ENCODE results near the gene PA2G4. TPM values are rescaled to one million over a fixed set of nuclear protein-coding genes. Genes with fewer than 3 reads are reported as not detected.
"Not testable (repeated sequence)": the region's sequence is repeated elsewhere in the genome, so short reads cannot be mapped to it uniquely, and the experiment has no call there.

Gene PA2G4
- total RNA-seq = 100 to 1,000 TPM in 3 of 5 donors, 10 to 100 TPM in 2; 67.5 to 113 (median 104) TPM
- total RNA-seq (2013) = 116 TPM
- total RNA-seq = 41.7 to 369 (median 76.0) reads per million in 29 experiments

- DNase-seq (peak; percentile 85 to 96 (median 91)), ATAC-seq (replicated peaks in 1 of 4) (peak; percentile 87 to 93 (median 90))
- Histone ChIP-seq H3K4me3 (ENCODE audit: control insufficient read depth in 1 of 2, extremely low read depth in 1 of 2, low read length in 1 of 2) (peak within 1 kb of the TSS; percentile 73 to 92), H3K27me3 (replicated peaks in 1 of 2; ENCODE audit: control insufficient read depth in 2 of 2, extremely low read depth in 1 of 2, insufficient read depth in 2 of 2, low read length in 1 of 2) (no peaks in the 10 kb centered on the region), H3K36me3 (ENCODE audit: control insufficient read depth in 2 of 2, extremely low read depth in 1 of 2, insufficient read depth in 1 of 2, low read length in 1 of 2) (peaks cover 7 to 26% of the 10 kb centered on the region in 2 donors), H3K27ac (ENCODE audit: low read length) (peak within 1 kb of the TSS; percentile 72), H3K4me1 (ENCODE audit: control insufficient read depth in 1 of 2, extremely low read depth in 1 of 2, insufficient read depth in 2 of 2, low read length in 2 of 2) (peaks cover 35 to 49% of the 10 kb centered on the region in 2 experiments), H3K9me3 (no peaks in the 10 kb centered on the region)
- ChIA-PET CTCF (interaction anchor here (0.8 to 2.0 kb wide), 16 partner anchors 13 to 286 kb away, joined by 3 to 11 read pairs (median 4); partner anchors contain the start of genes CNPY2 (in 1 of the 2), COQ10A (in 1 of the 2), ESYT1 (in 1 of the 2) and ORMDL2 (in 1 of the 2)), POLR2A (interaction anchor here (0.6 to 2.1 kb wide), 8 partner anchors 12 to 334 kb away, joined by 3 to 7 read pairs (median 4); partner anchors contain the start of genes RAB5B (in 1 of the 2), RNF41 (in 1 of the 2) and RPL41 (in 1 of the 2))
- H3K27me3 Mint-ChIP-seq = no peaks in the 10 kb centered on the region
- under 1% methylated on average over 50 of the region's 60 CpGs for WGBS (ENCODE audit: insufficient coverage)
- peaks cover 25% of the 10 kb centered on the region for H3K36me3 Mint-ChIP-seq
- peaks cover 55 to 66% (median 63%) of the 10 kb centered on the region in 3 donors for H3K4me1 Mint-ChIP-seq
- H3K27ac Mint-ChIP-seq = peak within 1 kb of the TSS; percentile 99 to 100
- peak within 1 kb of the TSS; percentile 94 to 98 (median 96) for H3K4me3 Mint-ChIP-seq
- no peaks in the 10 kb centered on the region for H3K9me3 Mint-ChIP-seq
Measured at GRCh38 chr12:56104109-56104814, at the start of gene PA2G4. Gene PA2G4 (plus strand): TSS chr12:56104559. CDS start chr12:56104738, 179 bp downstream.

DNA sequence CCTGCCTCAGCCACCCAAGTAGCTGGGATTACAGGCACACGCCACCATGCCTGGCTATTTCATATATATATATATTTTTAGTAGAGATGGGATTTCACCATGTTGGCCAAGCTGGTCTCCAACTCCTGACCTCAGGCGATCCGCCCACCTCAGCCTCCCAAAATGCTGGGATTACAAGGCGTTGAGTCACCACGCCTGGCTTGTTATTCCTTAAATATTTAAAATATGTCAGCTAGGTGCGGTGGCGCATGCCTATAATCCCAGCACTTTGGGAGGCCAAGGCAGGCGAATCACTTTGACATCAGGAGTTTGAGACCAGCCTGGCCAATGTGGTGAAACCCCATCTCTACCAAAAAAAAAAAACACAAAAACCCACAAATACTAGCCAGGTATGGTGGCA is 44.4 kb upstream of the PA2G4 start:
- H3K4me3 Mint-ChIP-seq; H3K27me3 Mint-ChIP-seq; DNase-seq; CTCF ChIA-PET; H3K36me3 ChIP-seq (ENCODE audit: control insufficient read depth in 2 of 2, extremely low read depth in 1 of 2, insufficient read depth in 1 of 2, low read length in 1 of 2); H3K9me3 ChIP-seq; H3K9me3 Mint-ChIP-seq; H3K27me3 ChIP-seq (replicated peaks in 1 of 2; ENCODE audit: control insufficient read depth in 2 of 2, extremely low read depth in 1 of 2, insufficient read depth in 2 of 2, low read length in 1 of 2); H3K27ac ChIP-seq (ENCODE audit: low read length); H3K27ac Mint-ChIP-seq; H3K4me1 Mint-ChIP-seq; H3K4me3 ChIP-seq (ENCODE audit: control insufficient read depth in 1 of 2, extremely low read depth in 1 of 2, low read length in 1 of 2); H3K4me1 ChIP-seq (ENCODE audit: control insufficient read depth in 1 of 2, extremely low read depth in 1 of 2, insufficient read depth in 2 of 2, low read length in 2 of 2); ATAC-seq (replicated peaks in 1 of 4); H3K36me3 Mint-ChIP-seq: not testable (repeated sequence)
- 100% methylated on average over 5 of the region's 8 CpGs for whole genome bisulfite sequencing (ENCODE audit: insufficient coverage)
- POLR2A ChIA-PET = interaction anchor here in 1 of 2 donors (0.6 kb wide), 1 partner anchor 216 kb away, joined by 3 read pairs; no protein-coding TSS in a partner anchor

GRCh38 chr12:56061982-56062381 is 42.4 kb upstream of the PA2G4 start:
- Mint-ChIP-seq H3K36me3 (no peaks in the 10 kb centered on the region), H3K9me3 (no peaks in the 10 kb centered on the region), H3K4me3 (no peak overlapping the region), H3K27me3 (no peaks in the 10 kb centered on the region), H3K27ac (no peak overlapping the region), H3K4me1 (no peaks in the 10 kb centered on the region)
- no peak overlapping the region for H3K27ac ChIP-seq (ENCODE audit: low read length)
- no peaks in the 10 kb centered on the region for H3K9me3 ChIP-seq
- no peaks in the 10 kb centered on the region for H3K4me1 ChIP-seq (ENCODE audit: control insufficient read depth in 1 of 2, extremely low read depth in 1 of 2, insufficient read depth in 2 of 2, low read length in 2 of 2)
- H3K4me3 ChIP-seq (ENCODE audit: control insufficient read depth in 1 of 2, extremely low read depth in 1 of 2, low read length in 1 of 2) = no peak overlapping the region
- 89% methylated on average over 3 of the region's 5 CpGs for WGBS (ENCODE audit: insufficient coverage)
- ChIA-PET CTCF (no interaction called here), POLR2A (no interaction called here)
- DNase-seq (no peak), ATAC-seq (replicated peaks in 1 of 4) (no peak)
- no peaks in the 10 kb centered on the region for H3K27me3 ChIP-seq (replicated peaks in 1 of 2; ENCODE audit: control insufficient read depth in 2 of 2, extremely low read depth in 1 of 2, insufficient read depth in 2 of 2, low read length in 1 of 2)
- H3K36me3 ChIP-seq (ENCODE audit: control insufficient read depth in 2 of 2, extremely low read depth in 1 of 2, insufficient read depth in 1 of 2, low read length in 1 of 2) = no peaks in the 10 kb centered on the region

DNA sequence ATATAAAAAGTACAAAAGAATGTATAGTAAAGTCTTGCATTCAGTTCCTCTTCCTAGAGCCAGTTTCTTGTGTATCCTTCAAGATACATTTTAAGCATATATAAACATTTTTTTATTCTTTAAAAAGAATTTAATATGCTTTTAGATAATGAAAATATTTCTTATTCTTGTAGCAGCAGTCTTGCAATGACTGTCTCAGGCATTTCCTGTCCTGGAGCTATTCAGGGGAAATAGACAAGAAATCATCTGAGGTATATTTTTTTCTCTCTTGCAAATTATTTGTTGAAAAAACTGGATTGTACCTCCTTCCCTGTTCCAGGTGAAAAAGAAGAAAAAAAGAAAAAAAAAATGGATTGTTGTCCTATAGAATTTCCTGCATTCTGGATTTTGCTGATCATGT is 41.4 kb upstream of the PA2G4 start:
- H3K27ac Mint-ChIP-seq = no peak overlapping the region
- ATAC-seq (replicated peaks in 1 of 4) (no peak), DNase-seq (no peak)
- ChIA-PET POLR2A (no interaction called here), CTCF (no interaction called here)
- Histone ChIP-seq H3K4me1 (ENCODE audit: control insufficient read depth in 1 of 2, extremely low read depth in 1 of 2, insufficient read depth in 2 of 2, low read length in 2 of 2) (no peaks in the 10 kb centered on the region), H3K27ac (ENCODE audit: low read length) (no peak overlapping the region), H3K36me3 (ENCODE audit: control insufficient read depth in 2 of 2, extremely low read depth in 1 of 2, insufficient read depth in 1 of 2, low read length in 1 of 2) (no peaks in the 10 kb centered on the region), H3K4me3 (ENCODE audit: control insufficient read depth in 1 of 2, extremely low read depth in 1 of 2, low read length in 1 of 2) (no peak overlapping the region), H3K9me3 (no peaks in the 10 kb centered on the region), H3K27me3 (replicated peaks in 1 of 2; ENCODE audit: control insufficient read depth in 2 of 2, extremely low read depth in 1 of 2, insufficient read depth in 2 of 2, low read length in 1 of 2) (no peaks in the 10 kb centered on the region)
- H3K9me3 Mint-ChIP-seq = no peaks in the 10 kb centered on the region
- no peaks in the 10 kb centered on the region for H3K4me1 Mint-ChIP-seq
- H3K27me3 Mint-ChIP-seq = no peaks in the 10 kb centered on the region
- no peaks in the 10 kb centered on the region for H3K36me3 Mint-ChIP-seq
- H3K4me3 Mint-ChIP-seq = no peak overlapping the region

GRCh38 chr12:56071648-56072047 is 32.7 kb upstream of the PA2G4 start:
- WGBS (ENCODE audit: insufficient coverage) = 86% methylated on average over 3 of the region's 4 CpGs
- H3K9me3 ChIP-seq = no peaks in the 10 kb centered on the region
- no peaks in the 10 kb centered on the region for H3K4me1 ChIP-seq (ENCODE audit: control insufficient read depth in 1 of 2, extremely low read depth in 1 of 2, insufficient read depth in 2 of 2, low read length in 2 of 2)
- no peak for ATAC-seq (replicated peaks in 1 of 4)
- H3K4me3 Mint-ChIP-seq = no peak overlapping the region
- H3K36me3 Mint-ChIP-seq = no peaks in the 10 kb centered on the region
- H3K4me3 ChIP-seq (ENCODE audit: control insufficient read depth in 1 of 2, extremely low read depth in 1 of 2, low read length in 1 of 2) = no peak overlapping the region
- no peak overlapping the region for H3K27ac ChIP-seq (ENCODE audit: low read length)
- no peaks in the 10 kb centered on the region for H3K4me1 Mint-ChIP-seq
- ChIA-PET CTCF (no interaction called here), POLR2A (interaction anchor here in 1 of 2 donors (0.7 kb wide), 1 partner anchor 881 kb away, joined by 8 read pairs; no protein-coding TSS in a partner anchor)
- H3K27ac Mint-ChIP-seq = no peak overlapping the region
- H3K27me3 ChIP-seq (replicated peaks in 1 of 2; ENCODE audit: control insufficient read depth in 2 of 2, extremely low read depth in 1 of 2, insufficient read depth in 2 of 2, low read length in 1 of 2) = peaks cover 0 to 2% of the 10 kb centered on the region in 2 experiments
- H3K36me3 ChIP-seq (ENCODE audit: control insufficient read depth in 2 of 2, extremely low read depth in 1 of 2, insufficient read depth in 1 of 2, low read length in 1 of 2) = no peaks in the 10 kb centered on the region
- H3K27me3 Mint-ChIP-seq = no peaks in the 10 kb centered on the region
- H3K9me3 Mint-ChIP-seq = no peaks in the 10 kb centered on the region
- no peak for DNase-seq

GRCh38 chr12:56074396-56074795 is 30.0 kb upstream of the PA2G4 start:
- Histone ChIP-seq H3K4me1 (ENCODE audit: control insufficient read depth in 1 of 2, extremely low read depth in 1 of 2, insufficient read depth in 2 of 2, low read length in 2 of 2) (peaks cover 0 to 7% of the 10 kb centered on the region in 2 experiments), H3K9me3 (no peaks in the 10 kb centered on the region), H3K36me3 (ENCODE audit: control insufficient read depth in 2 of 2, extremely low read depth in 1 of 2, insufficient read depth in 1 of 2, low read length in 1 of 2) (no peaks in the 10 kb centered on the region), H3K27ac (ENCODE audit: low read length) (no peak overlapping the region), H3K4me3 (ENCODE audit: control insufficient read depth in 1 of 2, extremely low read depth in 1 of 2, low read length in 1 of 2) (no peak overlapping the region), H3K27me3 (replicated peaks in 1 of 2; ENCODE audit: control insufficient read depth in 2 of 2, extremely low read depth in 1 of 2, insufficient read depth in 2 of 2, low read length in 1 of 2) (peaks cover 0 to 9% of the 10 kb centered on the region in 2 experiments)
- DNase-seq = no peak
- ChIA-PET CTCF (no interaction called here), POLR2A (interaction anchor here in 1 of 2 donors (0.6 kb wide), 1 partner anchor 1716 kb away, joined by 4 read pairs; no protein-coding TSS in a partner anchor)
- Mint-ChIP-seq H3K4me3 (no peak overlapping the region), H3K9me3 (no peaks in the 10 kb centered on the region), H3K27ac (no peak overlapping the region), H3K36me3 (no peaks in the 10 kb centered on the region), H3K27me3 (no peaks in the 10 kb centered on the region), H3K4me1 (peaks cover 0 to 3% (median 2%) of the 10 kb centered on the region in 3 donors)
- no peak for ATAC-seq (replicated peaks in 1 of 4)
- 96% methylated on average over 4 of the region's 5 CpGs for WGBS (ENCODE audit: insufficient coverage)

Data from T-cell (primary cell).